HG03457 (cell line): ENCODE results near the gene PHACTR3.
"Not testable (repeated sequence)": the region's sequence is repeated elsewhere in the genome, so short reads cannot be mapped to it uniquely, and the experiment has no call there.

ENCODE experiments used
- ATAC-seq: cut with Tn5 transposase; IDR thresholded peaks from one replicate; pipeline ENCODE4 v1.9.1; 2021; ENCODE audit warnings: moderate number of reproducible peaks; ENCODE audit not compliant: unreplicated experiment

Gene PHACTR3

DNA sequence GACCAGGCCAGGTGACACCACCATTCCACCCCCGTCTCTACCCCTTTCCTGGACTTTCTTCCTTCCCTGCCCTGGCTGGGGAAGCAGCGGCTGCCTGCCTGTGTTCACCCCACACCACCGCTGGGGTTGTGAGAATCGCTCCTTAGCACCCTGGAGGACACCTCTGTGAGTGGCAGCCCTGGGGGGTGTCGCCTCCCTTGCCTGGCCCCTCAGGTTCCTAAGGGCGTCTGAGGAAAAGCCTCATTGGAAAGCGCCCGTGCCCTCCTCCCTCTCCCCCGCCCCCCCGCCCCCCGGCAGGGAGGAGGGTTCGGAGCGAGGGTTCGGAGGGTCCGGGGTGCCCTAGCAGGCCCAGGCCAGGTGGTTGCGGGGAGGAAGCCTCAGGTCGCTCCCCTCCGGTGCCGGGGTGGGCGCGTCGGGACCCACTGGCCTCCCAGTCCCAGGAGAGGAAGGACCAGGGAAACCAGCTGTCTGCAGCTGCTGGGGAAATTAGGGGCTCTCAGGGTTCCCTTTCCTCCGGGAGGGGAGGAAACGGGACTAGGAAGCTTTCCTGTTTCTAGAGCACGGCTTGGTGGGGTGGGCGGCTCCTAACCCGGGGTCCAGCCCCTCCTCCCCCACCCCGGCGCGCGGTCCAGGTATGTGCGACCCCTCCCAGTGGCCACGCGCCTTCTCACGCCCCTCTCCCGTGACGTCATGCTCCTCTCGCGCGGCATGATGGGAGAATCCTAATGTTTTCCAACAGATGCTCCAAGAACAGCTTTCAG, at the start of gene PHACTR3:
Gene PHACTR3 (plus strand): TSS at position 760 of the 761 bp plus-strand sequence. CDS start 475 bp downstream, outside the sequence.
- ATAC-seq: no peak

- not testable (repeated sequence) for ATAC-seq
These were observed 46.4 kb upstream of the PHACTR3 start for GRCh38 chr20:59557733-59558529.

GRCh38 chr20:59559024-59559817, 45.1 kb upstream of the PHACTR3 start:
- ATAC-seq: no peak

DNA sequence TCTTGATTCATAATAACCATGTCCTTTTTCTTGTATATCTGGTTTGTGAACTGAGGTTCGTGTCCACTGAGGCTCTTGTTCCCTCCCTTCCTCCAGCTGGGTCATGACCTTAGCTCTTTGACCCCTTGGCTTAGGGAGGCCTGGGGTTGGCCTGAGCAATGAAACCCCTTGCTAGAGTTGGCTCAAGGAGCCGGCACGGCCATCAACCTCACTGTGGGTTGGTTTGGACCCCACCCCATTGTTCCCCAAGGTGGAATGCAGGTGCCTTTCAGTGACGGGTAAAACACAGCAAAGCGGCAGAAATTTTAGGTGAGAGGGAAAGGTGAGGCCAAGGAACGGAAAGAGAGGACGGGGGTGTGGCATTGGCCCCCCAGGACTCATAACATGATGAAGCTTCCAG, 44.5 kb upstream of the PHACTR3 start:
- ATAC-seq: no peak

DNA sequence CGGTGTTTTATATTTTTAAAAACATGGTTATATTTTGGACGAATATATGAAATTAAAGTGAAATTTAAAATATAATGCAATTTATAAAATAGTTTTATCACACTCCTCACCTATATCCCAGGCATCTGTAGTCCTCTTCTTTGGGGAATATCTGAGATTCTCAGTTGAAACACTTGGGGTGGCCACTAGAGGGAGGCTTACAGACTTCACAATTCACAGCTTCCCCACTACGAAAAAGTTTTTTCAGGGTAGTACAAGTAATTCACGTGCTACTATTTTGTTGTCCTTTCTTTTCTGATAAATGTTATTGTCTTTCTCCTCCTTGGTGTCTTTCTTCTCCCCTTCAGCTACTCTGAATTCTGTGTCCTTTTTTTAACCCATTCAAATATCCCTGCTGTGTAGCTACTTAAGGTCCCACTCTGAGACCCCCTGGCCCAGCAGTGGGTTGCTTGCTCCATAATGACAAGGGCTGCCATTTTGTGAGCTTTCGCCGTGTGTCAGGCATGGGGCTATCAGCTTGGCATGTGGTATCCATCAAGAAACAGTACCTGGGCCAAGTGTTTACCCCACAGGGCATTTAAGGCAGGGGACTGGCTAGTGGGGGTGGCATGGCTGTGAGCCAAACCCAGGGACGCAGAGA, 43.6 kb upstream of the PHACTR3 start:
- ATAC-seq: no peak

- ATAC-seq: no peak
These were observed 43.1 kb upstream of the PHACTR3 start for GRCh38 chr20:59561228-59561605.

DNA sequence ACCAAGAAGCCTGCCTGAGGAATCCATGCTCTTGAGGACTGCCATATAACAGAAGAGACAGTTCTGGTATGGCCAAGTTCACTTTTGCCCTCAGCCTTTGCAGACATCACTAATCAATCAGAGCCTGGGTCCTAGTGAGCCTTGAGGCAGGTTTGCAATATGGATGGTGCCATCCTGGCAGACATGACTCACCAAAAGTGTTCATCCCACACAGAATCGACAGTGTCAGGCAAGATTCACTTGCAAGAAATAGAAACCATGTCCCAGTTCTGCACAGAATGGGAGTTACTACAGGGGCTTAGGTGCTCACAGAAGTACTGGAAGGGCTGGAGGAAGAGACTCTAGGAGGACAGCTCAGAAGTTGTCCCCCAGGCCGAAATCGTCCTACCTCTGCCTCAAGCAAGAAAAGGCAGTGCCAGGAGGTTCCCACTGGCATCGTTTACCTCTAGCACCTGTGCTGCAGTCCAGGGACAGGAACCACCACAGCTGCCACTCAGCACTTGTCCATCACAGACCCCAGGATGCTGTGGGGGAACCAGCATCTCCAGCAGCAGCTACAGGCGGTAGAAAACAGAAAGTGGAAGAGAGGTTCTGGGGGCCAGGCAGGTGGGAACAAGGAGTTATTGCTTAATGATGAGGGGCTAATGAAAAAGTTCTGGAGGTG, 42.6 kb upstream of the PHACTR3 start:
- ATAC-seq: no peak

GRCh38 chr20:59564171-59564570, 40.2 kb upstream of the PHACTR3 start:
- no peak for ATAC-seq

DNA sequence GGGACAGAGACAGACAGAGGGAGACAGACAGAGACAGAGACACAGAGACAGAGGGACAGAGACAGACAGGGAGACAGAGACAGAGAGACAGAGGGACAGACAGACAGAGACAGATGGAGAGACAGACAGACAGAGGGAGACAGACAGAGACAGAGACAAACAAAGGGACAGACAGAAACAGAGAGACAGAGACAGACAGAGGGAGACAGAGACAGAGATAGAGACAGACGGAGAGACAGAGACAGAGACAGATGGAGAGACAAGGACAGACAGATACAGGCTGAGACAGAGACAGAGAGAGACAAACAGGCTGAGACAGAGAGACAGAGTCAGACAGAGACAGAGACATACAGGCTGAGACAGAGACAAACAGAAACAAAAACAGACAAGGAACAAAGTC, 39.4 kb upstream of the PHACTR3 start:
- ATAC-seq: no peak

- ATAC-seq: no peak
These were observed 38.4 kb upstream of the PHACTR3 start for GRCh38 chr20:59565768-59566461.

GRCh38 chr20:59566631-59567524, 37.5 kb upstream of the PHACTR3 start:
- ATAC-seq: no peak

DNA sequence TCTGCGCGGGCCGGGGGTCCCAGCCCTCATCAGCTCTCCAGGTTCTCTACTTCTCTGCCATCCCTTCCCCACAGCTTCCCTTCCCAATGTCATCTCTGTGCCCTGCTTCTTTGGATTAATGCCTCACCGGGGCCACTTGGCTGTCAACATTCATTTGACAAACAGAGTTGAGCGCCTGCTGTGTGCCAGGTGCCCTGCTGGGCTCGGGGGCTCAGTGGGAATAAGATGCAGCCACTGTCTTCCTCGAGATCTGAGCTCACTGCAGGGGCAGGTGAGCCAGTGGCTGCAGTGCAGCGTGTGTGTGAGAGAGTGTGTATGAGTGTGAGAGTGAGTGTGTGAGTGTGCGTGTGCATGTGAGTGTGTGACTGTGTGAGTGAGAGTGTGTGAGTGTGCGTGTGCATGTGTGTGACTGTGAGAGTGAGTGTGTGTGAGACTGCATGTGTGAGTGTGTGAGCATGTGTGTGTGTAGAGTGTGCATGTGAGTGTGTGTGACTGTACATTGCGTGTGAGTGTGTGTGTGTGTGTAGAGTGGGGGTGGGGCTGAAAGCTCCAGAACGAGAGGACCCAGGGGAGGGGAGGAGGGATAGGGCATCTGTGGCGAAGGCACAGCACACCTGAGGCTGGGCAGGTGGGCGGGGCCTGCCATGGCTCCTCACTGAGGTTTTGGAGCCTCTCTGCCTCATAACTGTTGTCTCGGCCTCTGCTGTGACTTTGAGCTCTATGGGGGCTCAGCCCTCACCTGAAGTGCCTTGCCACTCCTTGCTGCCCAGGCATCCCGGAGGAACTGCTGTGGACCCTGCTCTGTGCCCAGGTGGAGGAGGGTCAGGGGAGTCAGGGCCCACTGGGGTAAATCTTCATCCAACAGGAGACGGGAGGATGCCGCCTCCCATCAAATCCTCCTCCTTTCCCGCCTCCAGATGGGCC, 36.5 kb upstream of the PHACTR3 start:
- no peak for ATAC-seq

- ATAC-seq: no peak
These were observed 35.8 kb upstream of the PHACTR3 start for GRCh38 chr20:59568509-59569024.

- no peak for ATAC-seq
These were observed 35.0 kb upstream of the PHACTR3 start for GRCh38 chr20:59569305-59569704.

GRCh38 chr20:59571151-59571550, 33.2 kb upstream of the PHACTR3 start:
- no peak for ATAC-seq

GRCh38 chr20:59571551-59572314, 32.6 kb upstream of the PHACTR3 start:
- no peak for ATAC-seq

DNA sequence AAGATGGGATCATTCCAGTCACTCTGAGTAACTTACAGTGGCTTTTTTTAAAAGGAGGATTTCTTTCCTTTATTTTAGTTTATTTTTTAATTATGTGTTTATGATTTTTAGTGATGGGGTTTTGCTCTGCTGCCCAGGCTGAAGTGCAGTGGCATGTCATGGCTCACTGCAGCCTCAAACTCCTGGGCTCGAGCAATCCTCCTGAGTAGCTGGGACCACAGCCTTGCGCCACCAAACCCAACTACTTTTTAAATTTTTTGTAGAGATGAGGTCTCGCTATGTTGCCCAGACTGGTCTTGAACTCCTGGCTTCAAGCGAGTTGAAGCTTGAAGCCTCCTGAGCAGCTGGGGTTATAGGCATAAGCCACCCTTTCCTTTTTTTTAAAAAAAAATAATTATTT, 31.8 kb upstream of the PHACTR3 start:
- no peak for ATAC-seq
